ENCODE measurements around the gene TCEANC.
"Not testable (repeated sequence)": the region's sequence is repeated elsewhere in the genome, so short reads cannot be mapped to it uniquely, and the experiment has no call there.

TCEANC gene

GRCh38 chrX:13620207-13620606, 32.7 kb upstream of the TCEANC start:
- Histone ChIP-seq H3K4me3 (ENCODE audit: low read depth, low read length) (no peak overlapping the region), H3K27me3 (ENCODE audit: insufficient read depth, low read depth, severe bottlenecking) (peaks cover 90% of the 10 kb centered on the region), H3K9me3 (ENCODE audit: severe bottlenecking) (no peaks in the 10 kb centered on the region), H3K27ac (no peak overlapping the region), H3K36me3 (no peaks in the 10 kb centered on the region)
- no peak for DNase-seq
- no peak for TF ChIP-seq CTCF (IDR thresholded peaks at IDR 0.05; ENCODE audit: low read depth, low read length)

GRCh38 chrX:13622401-13622964, 30.5 kb upstream of the TCEANC start:
- Histone ChIP-seq H3K9me3 (ENCODE audit: severe bottlenecking) (no peaks in the 10 kb centered on the region), H3K27me3 (ENCODE audit: insufficient read depth, low read depth, severe bottlenecking) (peaks cover 87% of the 10 kb centered on the region), H3K4me3 (ENCODE audit: low read depth, low read length) (no peak overlapping the region), H3K27ac (no peak overlapping the region), H3K36me3 (no peaks in the 10 kb centered on the region)
- no peak for DNase-seq
- TF ChIP-seq CTCF (IDR thresholded peaks at IDR 0.05; ENCODE audit: low read depth, low read length) = no peak

GRCh38 chrX:13627306-13627705, 25.6 kb upstream of the TCEANC start:
- TF ChIP-seq CTCF (IDR thresholded peaks at IDR 0.05; ENCODE audit: low read depth, low read length) = no peak
- Histone ChIP-seq H3K36me3 (no peaks in the 10 kb centered on the region), H3K4me3 (ENCODE audit: low read depth, low read length) (no peak overlapping the region), H3K27me3 (ENCODE audit: insufficient read depth, low read depth, severe bottlenecking) (peaks cover 66% of the 10 kb centered on the region), H3K9me3 (ENCODE audit: severe bottlenecking) (peaks cover 7% of the 10 kb centered on the region), H3K27ac (no peak overlapping the region)
- no peak for DNase-seq

- not testable (repeated sequence) for H3K4me3 ChIP-seq (ENCODE audit: low read depth, low read length); H3K27ac ChIP-seq; DNase-seq; H3K36me3 ChIP-seq
- Histone ChIP-seq H3K9me3 (ENCODE audit: severe bottlenecking) (peaks cover 18% of the 10 kb centered on the region), H3K27me3 (ENCODE audit: insufficient read depth, low read depth, severe bottlenecking) (peaks cover 74% of the 10 kb centered on the region)
Observed at GRCh38 chrX:13637224-13637623, 15.7 kb upstream of the TCEANC start.

- Histone ChIP-seq H3K27me3 (ENCODE audit: insufficient read depth, low read depth, severe bottlenecking) (peaks cover 70% of the 10 kb centered on the region), H3K9me3 (ENCODE audit: severe bottlenecking) (peaks cover 16% of the 10 kb centered on the region)
Observed at GRCh38 chrX:13638021-13638420, 14.9 kb upstream of the TCEANC start.

GRCh38 chrX:13638826-13639225, 14.1 kb upstream of the TCEANC start:
- no peak for TF ChIP-seq CTCF (IDR thresholded peaks at IDR 0.05; ENCODE audit: low read depth, low read length)
- peaks cover 16% of the 10 kb centered on the region for H3K9me3 ChIP-seq (ENCODE audit: severe bottlenecking)
- no peak overlapping the region for H3K4me3 ChIP-seq (ENCODE audit: low read depth, low read length)
- H3K27me3 ChIP-seq (ENCODE audit: insufficient read depth, low read depth, severe bottlenecking) = peaks cover 66% of the 10 kb centered on the region
- H3K36me3 ChIP-seq = no peaks in the 10 kb centered on the region
- DNase-seq = no peak
- H3K27ac ChIP-seq = no peak overlapping the region

More at GRCh38 chrX:13638021-13638420, 14.9 kb upstream of the TCEANC start:
- Histone ChIP-seq H3K36me3 (no peaks in the 10 kb centered on the region), H3K4me3 (ENCODE audit: low read depth, low read length) (no peak overlapping the region), H3K27ac (no peak overlapping the region)
- no peak for DNase-seq
- no peak for TF ChIP-seq CTCF (IDR thresholded peaks at IDR 0.05; ENCODE audit: low read depth, low read length)

GRCh38 chrX:13641684-13642083, 11.3 kb upstream of the TCEANC start:
- not testable (repeated sequence) for DNase-seq
- peaks cover 13% of the 10 kb centered on the region for H3K9me3 ChIP-seq (ENCODE audit: severe bottlenecking)

More at GRCh38 chrX:13641684-13642083, 11.3 kb upstream of the TCEANC start:
- not testable (repeated sequence) for H3K36me3 ChIP-seq; H3K4me3 ChIP-seq (ENCODE audit: low read depth, low read length); H3K27ac ChIP-seq
- H3K27me3 ChIP-seq (ENCODE audit: insufficient read depth, low read depth, severe bottlenecking) = peaks cover 60% of the 10 kb centered on the region

Data from WERI-Rb-1 (cell line).